HL-60 (cell line): ENCODE data around the gene CALHM2.

Source experiments
- DNase-seq, 2 experiments: peaks; one replicate each; pipeline ENCODE4 v3.0.0-alpha.2; 2010 to 2020; ENCODE audit warnings: low read depth in 1 of 2, low spot score in 1 of 2
- H3K27ac ChIP-seq: fragments of 250-450 bp; sonication (Bioruptor Pico); replicated peaks from 2 replicates; pipeline ENCODE4 v1.5.1; 2020; ENCODE audit warnings: mild to moderate bottlenecking, moderate library complexity
- H3K27me3 ChIP-seq: fragments of 250-450 bp; sonication (Bioruptor Pico); 2 replicates; pipeline ENCODE4 v1.5.1; 2021; ENCODE audit warnings: mild to moderate bottlenecking, moderate library complexity; ENCODE audit not compliant: insufficient read depth, poor library complexity, severe bottlenecking
- H3K4me3 ChIP-seq: replicated peaks from 2 replicates; pipeline ENCODE4 v1.5.1; 2011; ENCODE audit warnings: mild to moderate bottlenecking, control low read depth, low read length; ENCODE audit not compliant: insufficient read depth
- CTCF ChIP-seq: IDR thresholded peaks from one replicate; pipeline ENCODE4 v1.5.1; 2011; ENCODE audit warnings: low read length, control low read depth, inconsistent platforms; ENCODE audit not compliant: insufficient read depth
- GABPA ChIP-seq: IDR thresholded peaks from 2 replicates; pipeline ENCODE4 v1.6.1; 2012; ENCODE audit warnings: low read depth
- POLR2AphosphoS5 ChIP-seq: IDR thresholded peaks from 2 replicates; pipeline ENCODE4 v1.6.1; 2012; ENCODE audit warnings: low read depth
- SPI1 ChIP-seq: IDR thresholded peaks from 2 replicates; pipeline ENCODE4 v1.6.1; 2012; ENCODE audit warnings: low read depth, mild to moderate bottlenecking, borderline replicate concordance
- TF ChIP-seq, protein P1 (sequence below): IDR thresholded peaks from 2 replicates; pipeline ENCODE4 v1.6.1; 2012; ENCODE audit warnings: low read depth; ENCODE audit not compliant: insufficient replicate concordance

Gene CALHM2

GRCh38 chr10:103499881-103500280, 47.7 kb upstream of the CALHM2 start:
- Histone ChIP-seq H3K27me3 (peaks cover 21% of the 10 kb centered on the region), H3K27ac (no peak overlapping the region), H3K4me3 (no peak overlapping the region)
- TF ChIP-seq POLR2AphosphoS5 = no peak
- no peak for TF ChIP-seq CTCF
- no peak for TF ChIP-seq GABPA
- TF ChIP-seq, protein P1, sequence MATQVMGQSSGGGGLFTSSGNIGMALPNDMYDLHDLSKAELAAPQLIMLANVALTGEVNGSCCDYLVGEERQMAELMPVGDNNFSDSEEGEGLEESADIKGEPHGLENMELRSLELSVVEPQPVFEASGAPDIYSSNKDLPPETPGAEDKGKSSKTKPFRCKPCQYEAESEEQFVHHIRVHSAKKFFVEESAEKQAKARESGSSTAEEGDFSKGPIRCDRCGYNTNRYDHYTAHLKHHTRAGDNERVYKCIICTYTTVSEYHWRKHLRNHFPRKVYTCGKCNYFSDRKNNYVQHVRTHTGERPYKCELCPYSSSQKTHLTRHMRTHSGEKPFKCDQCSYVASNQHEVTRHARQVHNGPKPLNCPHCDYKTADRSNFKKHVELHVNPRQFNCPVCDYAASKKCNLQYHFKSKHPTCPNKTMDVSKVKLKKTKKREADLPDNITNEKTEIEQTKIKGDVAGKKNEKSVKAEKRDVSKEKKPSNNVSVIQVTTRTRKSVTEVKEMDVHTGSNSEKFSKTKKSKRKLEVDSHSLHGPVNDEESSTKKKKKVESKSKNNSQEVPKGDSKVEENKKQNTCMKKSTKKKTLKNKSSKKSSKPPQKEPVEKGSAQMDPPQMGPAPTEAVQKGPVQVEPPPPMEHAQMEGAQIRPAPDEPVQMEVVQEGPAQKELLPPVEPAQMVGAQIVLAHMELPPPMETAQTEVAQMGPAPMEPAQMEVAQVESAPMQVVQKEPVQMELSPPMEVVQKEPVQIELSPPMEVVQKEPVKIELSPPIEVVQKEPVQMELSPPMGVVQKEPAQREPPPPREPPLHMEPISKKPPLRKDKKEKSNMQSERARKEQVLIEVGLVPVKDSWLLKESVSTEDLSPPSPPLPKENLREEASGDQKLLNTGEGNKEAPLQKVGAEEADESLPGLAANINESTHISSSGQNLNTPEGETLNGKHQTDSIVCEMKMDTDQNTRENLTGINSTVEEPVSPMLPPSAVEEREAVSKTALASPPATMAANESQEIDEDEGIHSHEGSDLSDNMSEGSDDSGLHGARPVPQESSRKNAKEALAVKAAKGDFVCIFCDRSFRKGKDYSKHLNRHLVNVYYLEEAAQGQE = no peak
- no peak for TF ChIP-seq SPI1
- DNase-seq = no peak

DNA sequence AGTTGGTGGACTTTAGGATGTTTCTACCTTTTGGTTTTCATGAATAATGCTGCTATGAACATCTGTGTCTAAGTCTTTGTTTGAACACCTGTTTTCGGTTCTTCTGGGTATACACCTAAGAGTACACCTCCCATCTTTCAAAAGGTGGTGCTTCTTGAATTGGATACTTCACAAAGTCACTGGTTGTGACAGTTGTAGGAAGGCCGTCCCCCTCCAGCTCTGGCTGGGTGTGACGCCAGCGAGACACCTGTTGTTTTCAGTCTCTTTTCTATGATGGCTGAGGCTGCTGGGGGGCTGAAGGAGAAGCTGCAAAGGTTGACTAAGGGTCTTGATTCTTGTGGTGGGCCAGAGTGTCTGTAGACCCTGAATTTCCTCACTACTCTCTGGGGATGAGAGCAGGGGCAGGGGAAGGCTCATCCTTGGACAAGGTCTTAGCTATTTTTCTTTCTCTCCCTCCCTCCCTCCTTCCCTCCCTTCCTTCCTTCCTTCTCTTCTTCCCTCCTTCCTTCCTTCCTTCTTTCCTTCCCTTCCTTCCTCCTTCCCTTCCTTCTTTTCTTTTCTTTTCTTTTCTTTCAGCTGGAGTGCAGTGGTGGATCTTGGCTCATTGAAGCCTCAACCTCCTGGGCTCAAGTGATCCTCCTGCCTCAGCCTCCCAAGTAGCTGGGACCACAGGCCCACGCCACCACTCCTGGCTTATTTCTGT, 46.9 kb upstream of the CALHM2 start:
- H3K27ac ChIP-seq = no peak overlapping the region
- H3K27me3 ChIP-seq = peaks cover 29% of the 10 kb centered on the region
- no peak for TF ChIP-seq GABPA
- TF ChIP-seq CTCF = no peak
- TF ChIP-seq, protein P1 = no peak
- TF ChIP-seq POLR2AphosphoS5 = no peak
- TF ChIP-seq SPI1 = no peak
- H3K4me3 ChIP-seq = no peak overlapping the region
- no peak for DNase-seq

- no peak overlapping the region for H3K4me3 ChIP-seq
- DNase-seq = no peak
- H3K27me3 ChIP-seq = peaks cover 38% of the 10 kb centered on the region
- H3K27ac ChIP-seq = no peak overlapping the region
- no peak for TF ChIP-seq POLR2AphosphoS5
- TF ChIP-seq, protein P1 = no peak
Measured at GRCh38 chr10:103497161-103497915, 45.2 kb upstream of the CALHM2 start.
